MCF 10A (cell line): ENCODE measurements around the gene KRTAP29-1. TPM values are rescaled to one million over a fixed set of nuclear protein-coding genes. Genes with fewer than 3 reads are reported as not detected.

Experiments used
- BruUV-seq: library from RNA; stranded (reverse); fragments of 400-500 nt; replicated peaks from 2 replicates; lab custom pipeline; 2021; lab: Mats Ljungman, UMichigan
- CTCF ChIA-PET: fragments of 300-600 bp; sonication (Branson Sonifier 250); formaldehyde crosslinking; extraction: SDS; loops from one replicate; lab custom pipeline; 2021; ENCODE audit warnings: antibody characterized with exemption, inconsistent platforms; lab: Yijun Ruan, JAX
- POLR2A ChIA-PET: fragments of 300-600, 350-650 bp; sonication (Branson Sonifier 250); formaldehyde crosslinking; extraction: SDS; loops from one replicate; lab custom pipeline; 2020; ENCODE audit warnings: antibody characterized with exemption, inconsistent platforms; lab: Yijun Ruan, JAX
- DNase-seq: peaks from one replicate; pipeline ENCODE4 v3.0.0-alpha.2; 2018; ENCODE audit not compliant: unreplicated experiment
- H3K27ac Mint-ChIP-seq: one replicate; pipeline ENCODE4 v1.8.0; 2022; ENCODE audit warnings: mild to moderate bottlenecking, low read depth, mixed read lengths; ENCODE audit not compliant: unreplicated experiment
- H3K27me3 Mint-ChIP-seq: one replicate; pipeline ENCODE4 v1.8.0; 2022; ENCODE audit warnings: mixed read lengths; ENCODE audit not compliant: insufficient read depth, unreplicated experiment
- H3K36me3 Mint-ChIP-seq: one replicate; pipeline ENCODE4 v1.8.0; 2022; ENCODE audit warnings: mild to moderate bottlenecking, moderate library complexity, mixed read lengths; ENCODE audit not compliant: insufficient read depth, unreplicated experiment
- H3K4me1 Mint-ChIP-seq: one replicate; pipeline ENCODE4 v1.8.0; 2022; ENCODE audit warnings: mixed read lengths; ENCODE audit not compliant: insufficient read depth, unreplicated experiment
- H3K4me3 Mint-ChIP-seq: one replicate; pipeline ENCODE4 v1.8.0; 2022; ENCODE audit warnings: mild to moderate bottlenecking, moderate library complexity, mixed read lengths; ENCODE audit not compliant: unreplicated experiment
- H3K9me3 Mint-ChIP-seq: one replicate; pipeline ENCODE4 v1.8.0; 2022; ENCODE audit warnings: mixed read lengths; ENCODE audit not compliant: unreplicated experiment
- intact Hi-C: fragments of 100-400 bp; cut with micrococcal nuclease; formaldehyde crosslinking; loops from 2 replicates; pipeline ENCODE4 v1.14.1; 2022
- total RNA-seq: library from RNA; stranded (reverse); gene quantifications from 2 replicates; pipeline ENCODE4 v1.2.3, GENCODE V29; 2022
- TF ChIP-seq, protein P1 (sequence below): fragments of 200-600 bp; IDR thresholded peaks from one replicate; pipeline ENCODE4 v1.8.0; 2022; ENCODE audit warnings: antibody characterized with exemption, mild to moderate bottlenecking; ENCODE audit not compliant: unreplicated experiment

The KRTAP29-1 gene
- total RNA-seq, 1 experiment from 2014 or later: not detected

DNA sequence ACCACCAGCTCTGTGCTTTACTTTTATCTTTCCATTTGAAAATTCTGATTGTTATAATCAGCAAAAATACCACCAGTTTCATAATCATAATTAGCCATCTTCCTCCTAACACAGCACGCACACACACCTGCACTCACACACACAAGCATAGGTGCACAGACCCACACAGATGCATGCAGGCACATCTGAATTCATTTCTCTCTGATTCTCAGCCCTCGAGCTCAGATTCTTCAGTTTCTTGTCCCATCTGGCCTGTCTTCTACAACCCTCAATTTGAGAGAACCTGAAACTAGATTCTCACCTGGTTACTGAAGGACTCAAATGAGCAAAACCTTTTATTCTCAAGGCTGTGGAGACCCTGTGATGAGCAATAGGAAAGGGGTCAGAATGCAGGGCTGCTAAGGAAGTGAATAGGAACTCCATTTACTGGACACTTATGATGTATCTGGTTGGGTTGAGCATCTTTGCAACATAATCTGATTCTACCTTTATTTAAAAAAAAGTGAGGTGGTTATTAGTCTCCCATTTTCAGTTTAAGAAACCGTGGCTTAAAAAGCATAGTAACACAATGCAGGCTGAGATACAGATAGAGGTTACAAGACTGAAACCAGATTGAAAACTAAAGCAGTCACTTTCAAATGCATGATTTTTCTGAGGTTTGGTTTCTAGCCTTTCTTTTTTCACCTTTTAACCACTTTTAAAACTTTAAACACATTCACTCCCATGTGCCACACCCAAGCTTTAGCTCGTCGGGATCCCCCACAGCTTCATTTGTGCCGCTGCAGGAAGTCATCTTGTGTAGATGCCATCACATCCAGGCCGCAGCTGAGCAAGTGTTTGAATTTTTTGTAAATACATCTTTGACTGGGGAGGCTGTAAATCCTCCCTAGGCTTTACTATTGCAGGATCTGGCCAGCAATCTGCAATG lies 38.5 kb upstream of the KRTAP29-1 start:
- TF ChIP-seq, protein P1, sequence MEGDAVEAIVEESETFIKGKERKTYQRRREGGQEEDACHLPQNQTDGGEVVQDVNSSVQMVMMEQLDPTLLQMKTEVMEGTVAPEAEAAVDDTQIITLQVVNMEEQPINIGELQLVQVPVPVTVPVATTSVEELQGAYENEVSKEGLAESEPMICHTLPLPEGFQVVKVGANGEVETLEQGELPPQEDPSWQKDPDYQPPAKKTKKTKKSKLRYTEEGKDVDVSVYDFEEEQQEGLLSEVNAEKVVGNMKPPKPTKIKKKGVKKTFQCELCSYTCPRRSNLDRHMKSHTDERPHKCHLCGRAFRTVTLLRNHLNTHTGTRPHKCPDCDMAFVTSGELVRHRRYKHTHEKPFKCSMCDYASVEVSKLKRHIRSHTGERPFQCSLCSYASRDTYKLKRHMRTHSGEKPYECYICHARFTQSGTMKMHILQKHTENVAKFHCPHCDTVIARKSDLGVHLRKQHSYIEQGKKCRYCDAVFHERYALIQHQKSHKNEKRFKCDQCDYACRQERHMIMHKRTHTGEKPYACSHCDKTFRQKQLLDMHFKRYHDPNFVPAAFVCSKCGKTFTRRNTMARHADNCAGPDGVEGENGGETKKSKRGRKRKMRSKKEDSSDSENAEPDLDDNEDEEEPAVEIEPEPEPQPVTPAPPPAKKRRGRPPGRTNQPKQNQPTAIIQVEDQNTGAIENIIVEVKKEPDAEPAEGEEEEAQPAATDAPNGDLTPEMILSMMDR: no peak
- H3K9me3 Mint-ChIP-seq: no peaks in the 10 kb centered on the region
- DNase-seq: no peak
- BruUV-seq: no TSS peak
- no peak overlapping the region for H3K4me3 Mint-ChIP-seq
- H3K27ac Mint-ChIP-seq: no peak overlapping the region
- POLR2A ChIA-PET: interaction anchor here (0.6 to 1.8 kb wide), 3 partner anchors 14 to 439 kb away, joined by 3 to 5 read pairs (median 5); no protein-coding TSS in a partner anchor
- H3K36me3 Mint-ChIP-seq: no peaks in the 10 kb centered on the region
- intact Hi-C loops: no loop called here
- no peaks in the 10 kb centered on the region for H3K27me3 Mint-ChIP-seq
- peaks cover 11% of the 10 kb centered on the region for H3K4me1 Mint-ChIP-seq
- CTCF ChIA-PET: interaction anchor here (1.5 kb wide), 1 partner anchor 18 kb away, joined by 4 read pairs; no protein-coding TSS in a partner anchor

DNA sequence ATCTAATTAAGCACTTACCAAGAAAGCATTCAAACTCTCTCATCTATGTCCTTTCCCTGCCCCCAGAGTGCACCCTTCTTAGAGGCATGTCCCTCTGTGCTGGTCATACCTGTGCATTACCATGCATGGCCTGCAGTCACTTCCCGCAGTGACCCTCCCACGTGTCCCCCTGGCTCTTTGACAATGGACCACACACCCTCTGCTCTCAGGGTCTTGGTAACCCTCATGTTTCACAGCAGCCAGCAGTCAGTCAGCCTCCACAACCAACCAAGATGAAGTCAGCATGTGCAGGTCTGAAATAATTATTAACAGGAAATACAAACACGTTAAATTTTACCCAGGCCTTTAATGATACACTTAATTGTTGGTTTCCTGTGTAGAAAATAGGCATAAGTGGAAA lies 37.8 kb upstream of the KRTAP29-1 start:
- no peak for DNase-seq
- Mint-ChIP-seq H3K4me1 (peaks cover 11% of the 10 kb centered on the region), H3K36me3 (no peaks in the 10 kb centered on the region), H3K27ac (no peak overlapping the region), H3K4me3 (no peak overlapping the region), H3K9me3 (no peaks in the 10 kb centered on the region), H3K27me3 (peaks cover 6% of the 10 kb centered on the region)
- intact Hi-C loops: no loop called here
- TF ChIP-seq, protein P1: no peak
- CTCF ChIA-PET: interaction anchor here (1.1 kb wide), 1 partner anchor 11 kb away, joined by 3 read pairs; no protein-coding TSS in a partner anchor
- POLR2A ChIA-PET: interaction anchor here (0.6 to 1.8 kb wide), 3 partner anchors 14 to 438 kb away, joined by 3 to 5 read pairs (median 5); no protein-coding TSS in a partner anchor
- no TSS peak for BruUV-seq

DNA sequence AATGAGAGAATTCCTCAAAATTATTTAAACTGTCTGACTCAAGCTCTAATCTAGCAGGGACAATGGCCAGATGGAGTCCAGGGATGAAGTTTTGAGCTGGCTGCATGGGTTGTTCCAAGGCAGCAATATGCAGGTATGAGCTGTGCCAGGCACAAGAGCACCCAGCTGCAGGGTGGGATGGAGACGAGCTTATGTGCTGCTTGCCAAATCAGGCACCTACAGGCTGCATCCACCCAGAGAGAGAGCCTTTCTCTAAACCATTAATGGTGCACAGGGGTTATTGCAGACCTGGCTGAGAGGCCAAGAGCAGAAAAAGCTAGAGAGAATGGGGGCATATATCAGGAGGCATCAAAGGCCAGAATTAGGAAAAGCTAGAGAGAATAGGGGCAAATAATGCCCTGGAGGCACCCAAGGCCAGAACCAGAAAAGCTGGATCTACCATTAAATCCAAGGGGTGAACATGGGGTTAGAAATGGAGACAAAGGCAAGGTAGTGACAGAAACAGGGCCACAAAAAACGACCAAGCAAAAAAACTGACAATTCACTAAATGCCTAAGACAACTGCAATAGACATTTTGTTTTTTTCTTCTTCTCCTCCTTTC lies 37.0 kb upstream of the KRTAP29-1 start:
- H3K36me3 Mint-ChIP-seq: no peaks in the 10 kb centered on the region
- ChIA-PET CTCF (interaction anchor here (0.6 to 1.1 kb wide), 5 partner anchors 10 to 889 kb away, joined by 3 to 4 read pairs (median 3); no protein-coding TSS in a partner anchor), POLR2A (interaction anchor here (0.7 to 1.4 kb wide), 3 partner anchors 21 to 179 kb away, joined by 3 to 5 read pairs (median 4); partner anchors contain the start of gene KRT15)
- H3K4me1 Mint-ChIP-seq: peaks cover 11% of the 10 kb centered on the region
- no TSS peak for BruUV-seq
- TF ChIP-seq, protein P1: no peak
- H3K27ac Mint-ChIP-seq: peak overlapping the region; percentile 77
- intact Hi-C loops: no loop called here
- H3K9me3 Mint-ChIP-seq: no peaks in the 10 kb centered on the region
- H3K27me3 Mint-ChIP-seq: peaks cover 11% of the 10 kb centered on the region
- H3K4me3 Mint-ChIP-seq: no peak overlapping the region
- no peak for DNase-seq
